Mesothelial cell of epicardium (in vitro differentiated cells): ENCODE measurements around the gene ATP2A2. TPM values are rescaled to one million over a fixed set of nuclear protein-coding genes. Genes with fewer than 3 reads are reported as not detected.

Experiments used
- total RNA-seq: library from RNA; stranded (reverse); gene quantifications from 3 replicates; pipeline ENCODE4 v1.2.1, GENCODE V29; 2021

The ATP2A2 gene
- total RNA-seq, 1 donor from 2014 or later, result 186 TPM

Other genes with a start within 250 kb of the ATP2A2 start
- 21.7 to 22.2 TPM (median 21.8 TPM) in 3 replicates for gene C12orf76, start 232.7 kb upstream of the ATP2A2 start, total RNA-seq
- gene IFT81, start 156.9 kb upstream of the ATP2A2 start, total RNA-seq, result 24.4 to 25.5 TPM (median 24.7 TPM) in 3 replicates
- gene ANAPC7, start 122.5 kb downstream of the ATP2A2 start, total RNA-seq, result 62.8 to 66.6 TPM (median 66.0 TPM) in 3 replicates
- 144 to 149 TPM (median 146 TPM) in 3 replicates for gene ARPC3, start 169.1 kb downstream of the ATP2A2 start, total RNA-seq
- gene GPN3, start 187.0 kb downstream of the ATP2A2 start, total RNA-seq, result 12.7 to 14.5 TPM (median 13.9 TPM) in 3 replicates
- 9.9 to 11.6 TPM (median 10.3 TPM) in 3 replicates for gene FAM216A, start 187.6 kb downstream of the ATP2A2 start, total RNA-seq
- 71.3 to 77.0 TPM (median 74.2 TPM) in 3 replicates for gene VPS29, start 220.9 kb downstream of the ATP2A2 start, total RNA-seq
- 0.51 to 0.73 TPM (median 0.54 TPM) in 3 replicates for gene RAD9B, start 221.1 kb downstream of the ATP2A2 start, total RNA-seq